SK-N-SH treated with all-trans-retinoic acid at 6 μM for 48 hours (cell line): ENCODE data around the gene SLMAP.

Source experiments
- ATAC-seq: fragments of 200-7000 bp; cut with Tn5 transposase; 3 replicates; pipeline ENCODE4 v1.9.1; 2020; ENCODE audit warnings: mild to moderate bottlenecking, moderate library complexity
- BACH2 ChIP-seq: fragments of 250-450 bp; sonication (Bioruptor Pico); IDR thresholded peaks from 2 replicates; pipeline ENCODE4 v1.9.0; 2021; ENCODE audit warnings: mild to moderate bottlenecking, borderline replicate concordance
- CREB5 ChIP-seq: fragments of 250-450 bp; sonication (Bioruptor Pico); IDR thresholded peaks from 2 replicates; pipeline ENCODE4 v1.5.1; 2020; ENCODE audit warnings: low read depth, mild to moderate bottlenecking, moderate library complexity
- CSDC2 ChIP-seq: fragments of 250-450 bp; sonication (Bioruptor Pico); IDR thresholded peaks from 2 replicates; pipeline ENCODE4 v1.5.0; 2020; ENCODE audit warnings: mild to moderate bottlenecking, moderate library complexity
- ESRRG ChIP-seq: fragments of 250-450 bp; sonication (Bioruptor Pico); IDR thresholded peaks from 2 replicates; pipeline ENCODE4 v1.6.1; 2021; ENCODE audit warnings: mild to moderate bottlenecking
- GLIS3 ChIP-seq: fragments of 250-450 bp; sonication (Bioruptor Pico); IDR thresholded peaks from 2 replicates; pipeline ENCODE4 v1.5.0; 2020; ENCODE audit warnings: mild to moderate bottlenecking, moderate library complexity
- ISL1 ChIP-seq: fragments of 250-450 bp; sonication (Bioruptor Pico); IDR thresholded peaks from 2 replicates; pipeline ENCODE4 v2.1.2; 2022; ENCODE audit warnings: mild to moderate bottlenecking, moderate library complexity
- OSR1 ChIP-seq: fragments of 250-450 bp; sonication (Bioruptor Pico); IDR thresholded peaks from 2 replicates; pipeline ENCODE4 v1.8.0; 2022; ENCODE audit warnings: moderate library complexity, mild to moderate bottlenecking, inconsistent platforms
- PATZ1 ChIP-seq: fragments of 250-450 bp; sonication (Bioruptor Pico); IDR thresholded peaks from 2 replicates; pipeline ENCODE4 v1.8.0; 2020; ENCODE audit warnings: mild to moderate bottlenecking, moderate library complexity, borderline replicate concordance
- POU6F1 ChIP-seq: fragments of 250-450 bp; sonication (Bioruptor Pico); IDR thresholded peaks from 2 replicates; pipeline ENCODE4 v1.8.0; 2021; ENCODE audit warnings: low read depth, mild to moderate bottlenecking, moderate library complexity, borderline replicate concordance
- PPARA ChIP-seq: fragments of 250-450 bp; sonication (Bioruptor Pico); IDR thresholded peaks from 2 replicates; pipeline ENCODE4 v1.5.0; 2020; ENCODE audit warnings: mild to moderate bottlenecking, borderline replicate concordance
- RARB ChIP-seq: fragments of 250-450 bp; sonication (Bioruptor Pico); IDR thresholded peaks from 2 replicates; pipeline ENCODE4 v1.8.0; 2021; ENCODE audit warnings: mild to moderate bottlenecking, moderate library complexity
- SNAI2 ChIP-seq: fragments of 250-450 bp; sonication (Bioruptor Pico); IDR thresholded peaks from 2 replicates; pipeline ENCODE4 v1.5.0; 2020; ENCODE audit warnings: mild to moderate bottlenecking, moderate library complexity
- TCF4 ChIP-seq: fragments of 250-450 bp; sonication (Bioruptor Pico); IDR thresholded peaks from 2 replicates; pipeline ENCODE4 v1.8.0; 2021; ENCODE audit warnings: mild to moderate bottlenecking, moderate library complexity, borderline replicate concordance
- TSHZ2 ChIP-seq: fragments of 250-450 bp; sonication (Bioruptor Pico); IDR thresholded peaks from 2 replicates; pipeline ENCODE4 v1.5.0; 2020; ENCODE audit warnings: mild to moderate bottlenecking, moderate library complexity
- ZC3H10 ChIP-seq: fragments of 250-450 bp; sonication (Bioruptor Pico); IDR thresholded peaks from 2 replicates; pipeline ENCODE4 v1.5.1; 2021; ENCODE audit warnings: mild to moderate bottlenecking, moderate library complexity
- ZFP3 ChIP-seq: fragments of 250-450 bp; sonication (Bioruptor Pico); IDR thresholded peaks from 2 replicates; pipeline ENCODE4 v1.5.0; 2020; ENCODE audit warnings: mild to moderate bottlenecking, moderate library complexity
- ZNF565 ChIP-seq: fragments of 450-650 bp; formaldehyde crosslinking; conservative IDR thresholded peaks from 2 replicates; pipeline ENCODE4 v1.5.0; 2020; ENCODE audit warnings: low read depth, mild to moderate bottlenecking, moderate library complexity
- ZNF70 ChIP-seq: fragments of 450-650 bp; formaldehyde crosslinking; IDR thresholded peaks from 2 replicates; pipeline ENCODE4 v1.5.0; 2020; ENCODE audit warnings: mild to moderate bottlenecking, moderate library complexity
- ZNF8 ChIP-seq: fragments of 450-650 bp; formaldehyde crosslinking; IDR thresholded peaks from 2 replicates; pipeline ENCODE4 v1.5.0; 2020; ENCODE audit warnings: mild to moderate bottlenecking, moderate library complexity
- TF ChIP-seq, protein P1 (sequence below): fragments of 250-450 bp; sonication (Bioruptor Pico); IDR thresholded peaks from 2 replicates; pipeline ENCODE4 v1.5.1; 2021; ENCODE audit warnings: mild to moderate bottlenecking, moderate library complexity

SLMAP gene

DNA sequence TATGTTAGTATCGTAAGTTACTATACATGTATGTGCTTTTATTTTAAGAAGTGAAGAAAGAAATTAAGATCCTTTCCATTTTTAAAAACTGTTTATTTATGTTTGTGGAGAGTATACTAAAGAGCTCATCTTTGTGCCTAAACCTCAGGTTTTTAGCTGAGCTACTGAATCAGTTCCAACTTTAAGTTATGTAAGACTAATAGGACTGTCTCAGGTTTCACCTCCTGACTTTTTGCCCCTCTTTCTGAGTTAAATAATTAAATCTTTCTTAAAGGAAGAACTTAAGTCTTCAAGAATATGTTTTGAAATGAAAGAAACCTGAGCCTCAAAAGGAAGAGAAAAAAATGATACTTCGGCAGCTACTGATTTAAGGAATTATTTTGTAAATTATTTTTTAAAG, 2.6 kb downstream of the SLMAP start:
- no peak for ATAC-seq
- TF ChIP-seq CSDC2 (CRISPR knock-in tag) (no peak), PPARA (CRISPR knock-in tag) (no peak), OSR1 (CRISPR knock-in tag) (no peak), BACH2 (CRISPR knock-in tag) (no peak), PATZ1 (no peak), ZNF565 (CRISPR knock-in tag) (no peak), ISL1 (CRISPR knock-in tag) (no peak), CREB5 (CRISPR knock-in tag) (no peak), ZNF8 (no peak)
- TF ChIP-seq, protein P1, sequence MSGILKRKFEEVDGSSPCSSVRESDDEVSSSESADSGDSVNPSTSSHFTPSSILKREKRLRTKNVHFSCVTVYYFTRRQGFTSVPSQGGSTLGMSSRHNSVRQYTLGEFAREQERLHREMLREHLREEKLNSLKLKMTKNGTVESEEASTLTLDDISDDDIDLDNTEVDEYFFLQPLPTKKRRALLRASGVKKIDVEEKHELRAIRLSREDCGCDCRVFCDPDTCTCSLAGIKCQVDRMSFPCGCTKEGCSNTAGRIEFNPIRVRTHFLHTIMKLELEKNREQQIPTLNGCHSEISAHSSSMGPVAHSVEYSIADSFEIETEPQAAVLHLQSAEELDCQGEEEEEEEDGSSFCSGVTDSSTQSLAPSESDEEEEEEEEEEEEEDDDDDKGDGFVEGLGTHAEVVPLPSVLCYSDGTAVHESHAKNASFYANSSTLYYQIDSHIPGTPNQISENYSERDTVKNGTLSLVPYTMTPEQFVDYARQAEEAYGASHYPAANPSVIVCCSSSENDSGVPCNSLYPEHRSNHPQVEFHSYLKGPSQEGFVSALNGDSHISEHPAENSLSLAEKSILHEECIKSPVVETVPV (CRISPR knock-in tag): no peak

GRCh38 chr3:57764794-57765193, 8.7 kb downstream of the SLMAP start:
- TF ChIP-seq ISL1 (CRISPR knock-in tag) (peak; percentile 63), ZFP3 (CRISPR knock-in tag) (no peak), TSHZ2 (no peak), TCF4 (no peak), BACH2 (CRISPR knock-in tag) (no peak), ZC3H10 (CRISPR knock-in tag) (no peak)
- TF ChIP-seq, all 23 proteins: peak for 1
- no peak for ATAC-seq

DNA sequence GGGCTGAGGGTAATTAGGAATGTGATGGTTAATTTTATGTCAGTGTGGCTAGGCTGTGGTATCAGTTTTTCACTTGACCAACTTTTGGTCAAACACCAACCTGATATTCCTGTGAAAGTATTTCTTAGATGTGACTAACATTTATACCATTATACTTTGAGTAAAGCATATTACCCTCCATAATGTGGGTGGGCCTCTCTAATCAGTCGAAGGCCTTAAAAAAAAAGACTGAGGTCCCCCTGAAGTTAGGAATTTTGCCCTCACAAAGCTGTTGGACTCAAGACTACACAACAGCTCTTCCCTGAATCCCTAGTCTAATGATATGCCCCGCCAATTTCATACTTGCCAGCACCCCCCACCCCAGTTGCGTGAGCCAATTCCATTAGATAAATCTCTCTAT, 12.5 kb downstream of the SLMAP start:
- ATAC-seq: no peak

GRCh38 chr3:57770009-57770827, 14.1 kb downstream of the SLMAP start:
- ATAC-seq: no peak
- TF ChIP-seq OSR1 (CRISPR knock-in tag) (no peak), CSDC2 (CRISPR knock-in tag) (no peak), TSHZ2 (no peak)
- TF ChIP-seq, all 23 proteins: peak for 0

More for the DNA sequence above, 12.5 kb downstream of the SLMAP start:
- TF ChIP-seq ZNF565 (CRISPR knock-in tag): no peak

DNA sequence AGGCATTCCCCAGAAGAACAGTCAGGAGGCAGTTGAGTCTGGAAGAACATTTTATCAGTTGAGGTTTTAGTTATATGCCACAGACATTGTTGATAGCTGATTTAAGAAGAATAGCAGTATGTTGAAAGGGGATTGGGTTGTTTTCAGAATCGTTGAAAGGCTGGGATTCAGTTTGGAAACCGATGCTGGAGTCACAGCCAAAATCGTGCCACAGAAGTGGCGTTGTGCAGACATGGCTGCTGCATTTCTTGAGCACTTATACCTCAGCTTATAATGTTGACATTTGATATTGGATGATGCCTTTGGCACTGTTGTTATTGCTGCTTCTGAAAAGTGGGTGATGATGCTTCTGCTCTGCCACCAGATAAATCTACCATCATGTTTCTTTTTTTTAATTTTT, 16.1 kb downstream of the SLMAP start:
- no peak for ATAC-seq
- TF ChIP-seq GLIS3 (CRISPR knock-in tag) (no peak), ESRRG (no peak), ZNF70 (CRISPR knock-in tag) (no peak), POU6F1 (no peak), RARB (CRISPR knock-in tag) (no peak), ZNF565 (CRISPR knock-in tag) (no peak), SNAI2 (CRISPR knock-in tag) (no peak), PATZ1 (no peak), ZNF8 (no peak)
